GM13976 (cell line): ENCODE measurements around the gene ADRA1B.

ENCODE experiments used
- DNase-seq: peaks from one replicate; pipeline ENCODE4 v3.0.0; 2012; ENCODE audit warnings: low spot score
- in situ Hi-C: fragments of 300-500 bp; cut with MboI; formaldehyde crosslinking; loops from one replicate; pipeline ENCODE4 v1.12.0; 2022; ENCODE audit warnings: low sequenced_read_pairs, mixed read lengths, inconsistent platforms; ENCODE audit not compliant: unreplicated experiment
- TF ChIP-seq, protein P1 (sequence below): IDR thresholded peaks from 2 replicates; pipeline ENCODE4 v1.5.1; 2012; ENCODE audit warnings: borderline replicate concordance, mild to moderate bottlenecking; ENCODE audit not compliant: insufficient read depth; ENCODE audit errors: extremely low read depth, missing control alignments, control extremely low read depth

Gene ADRA1B

DNA sequence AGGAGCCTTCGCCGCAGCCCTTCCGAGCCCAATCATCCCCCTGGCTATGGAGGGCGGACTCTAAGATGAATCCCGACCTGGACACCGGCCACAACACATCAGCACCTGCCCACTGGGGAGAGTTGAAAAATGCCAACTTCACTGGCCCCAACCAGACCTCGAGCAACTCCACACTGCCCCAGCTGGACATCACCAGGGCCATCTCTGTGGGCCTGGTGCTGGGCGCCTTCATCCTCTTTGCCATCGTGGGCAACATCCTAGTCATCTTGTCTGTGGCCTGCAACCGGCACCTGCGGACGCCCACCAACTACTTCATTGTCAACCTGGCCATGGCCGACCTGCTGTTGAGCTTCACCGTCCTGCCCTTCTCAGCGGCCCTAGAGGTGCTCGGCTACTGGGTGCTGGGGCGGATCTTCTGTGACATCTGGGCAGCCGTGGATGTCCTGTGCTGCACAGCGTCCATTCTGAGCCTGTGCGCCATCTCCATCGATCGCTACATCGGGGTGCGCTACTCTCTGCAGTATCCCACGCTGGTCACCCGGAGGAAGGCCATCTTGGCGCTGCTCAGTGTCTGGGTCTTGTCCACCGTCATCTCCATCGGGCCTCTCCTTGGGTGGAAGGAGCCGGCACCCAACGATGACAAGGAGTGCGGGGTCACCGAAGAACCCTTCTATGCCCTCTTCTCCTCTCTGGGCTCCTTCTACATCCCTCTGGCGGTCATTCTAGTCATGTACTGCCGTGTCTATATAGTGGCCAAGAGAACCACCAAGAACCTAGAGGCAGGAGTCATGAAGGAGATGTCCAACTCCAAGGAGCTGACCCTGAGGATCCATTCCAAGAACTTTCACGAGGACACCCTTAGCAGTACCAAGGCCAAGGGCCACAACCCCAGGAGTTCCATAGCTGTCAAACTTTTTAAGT is 819 bp downstream of the ADRA1B start:
- DNase-seq: no peak
- in situ Hi-C loops: loop anchor here (10.0 kb wide), 1 partner anchor 472 kb away; no protein-coding TSS in a partner anchor
- TF ChIP-seq, protein P1, sequence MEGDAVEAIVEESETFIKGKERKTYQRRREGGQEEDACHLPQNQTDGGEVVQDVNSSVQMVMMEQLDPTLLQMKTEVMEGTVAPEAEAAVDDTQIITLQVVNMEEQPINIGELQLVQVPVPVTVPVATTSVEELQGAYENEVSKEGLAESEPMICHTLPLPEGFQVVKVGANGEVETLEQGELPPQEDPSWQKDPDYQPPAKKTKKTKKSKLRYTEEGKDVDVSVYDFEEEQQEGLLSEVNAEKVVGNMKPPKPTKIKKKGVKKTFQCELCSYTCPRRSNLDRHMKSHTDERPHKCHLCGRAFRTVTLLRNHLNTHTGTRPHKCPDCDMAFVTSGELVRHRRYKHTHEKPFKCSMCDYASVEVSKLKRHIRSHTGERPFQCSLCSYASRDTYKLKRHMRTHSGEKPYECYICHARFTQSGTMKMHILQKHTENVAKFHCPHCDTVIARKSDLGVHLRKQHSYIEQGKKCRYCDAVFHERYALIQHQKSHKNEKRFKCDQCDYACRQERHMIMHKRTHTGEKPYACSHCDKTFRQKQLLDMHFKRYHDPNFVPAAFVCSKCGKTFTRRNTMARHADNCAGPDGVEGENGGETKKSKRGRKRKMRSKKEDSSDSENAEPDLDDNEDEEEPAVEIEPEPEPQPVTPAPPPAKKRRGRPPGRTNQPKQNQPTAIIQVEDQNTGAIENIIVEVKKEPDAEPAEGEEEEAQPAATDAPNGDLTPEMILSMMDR: no peak

DNA sequence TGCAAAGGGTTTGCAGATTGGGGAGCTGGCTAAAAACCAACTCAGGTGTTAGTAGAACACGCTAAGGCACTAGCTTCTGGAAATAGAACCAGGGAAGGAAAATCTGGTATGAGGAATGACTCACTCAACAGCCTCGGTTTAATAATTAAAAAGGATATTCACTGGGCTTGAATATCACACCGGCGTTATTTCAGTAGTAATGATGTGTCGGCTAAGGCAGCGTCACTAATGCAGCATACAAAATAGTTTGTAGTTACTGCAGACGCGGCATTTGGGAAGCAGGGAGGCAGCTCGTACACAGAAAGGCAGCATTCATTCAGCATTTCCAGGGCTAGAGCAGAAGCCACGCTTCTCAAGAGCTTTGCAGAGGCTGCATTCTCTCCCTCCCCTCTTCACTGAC is 1.7 kb downstream of the ADRA1B start:
- DNase-seq: no peak
- in situ Hi-C loops: loop anchor here (10.0 kb wide), 1 partner anchor 473 kb away; no protein-coding TSS in a partner anchor

DNA sequence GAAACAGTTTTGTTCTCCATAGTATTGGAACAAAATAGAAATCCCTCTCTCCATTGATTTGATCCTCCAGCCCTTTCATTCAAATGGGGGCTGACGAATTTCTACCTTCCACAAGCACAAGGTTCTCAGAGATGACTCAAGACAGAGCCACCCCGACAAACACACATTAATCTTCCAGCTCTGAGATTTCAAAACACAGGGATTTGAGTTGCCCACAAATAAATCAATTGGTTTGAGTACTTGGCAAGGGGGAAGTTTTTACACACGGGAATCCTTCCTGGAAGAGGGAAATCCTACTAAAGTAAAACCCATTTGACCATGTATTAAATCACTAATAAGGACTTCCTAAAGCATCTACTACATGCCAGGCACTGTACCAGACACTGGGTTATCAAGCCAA is 5.4 kb downstream of the ADRA1B start:
- DNase-seq: no peak
- in situ Hi-C loops: no loop called here
- TF ChIP-seq, protein P1: no peak

More for the DNA sequence above, 1.7 kb downstream of the ADRA1B start:
- TF ChIP-seq, protein P1: no peak

DNA sequence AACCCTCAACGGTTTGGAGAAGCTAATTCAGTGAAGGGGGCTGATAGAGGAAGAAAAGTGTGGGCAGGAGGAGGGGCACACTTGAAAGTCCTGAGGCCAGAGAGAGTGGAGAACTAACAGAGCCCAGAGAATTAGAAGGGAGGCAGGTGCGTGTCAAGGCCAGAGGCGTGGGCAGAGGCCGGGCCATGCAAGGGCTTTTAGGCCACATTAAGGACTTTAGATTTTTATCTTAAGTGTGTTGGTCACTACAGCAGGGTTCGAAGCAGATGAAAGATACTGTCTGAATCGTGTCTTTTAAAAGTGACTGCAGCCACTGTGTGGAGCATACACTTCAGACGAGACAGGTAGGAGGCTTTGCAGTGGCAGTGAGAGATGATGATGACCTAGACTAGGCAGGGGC is 6.7 kb downstream of the ADRA1B start:
- DNase-seq: no peak
- in situ Hi-C loops: no loop called here
- TF ChIP-seq, protein P1: no peak

DNA sequence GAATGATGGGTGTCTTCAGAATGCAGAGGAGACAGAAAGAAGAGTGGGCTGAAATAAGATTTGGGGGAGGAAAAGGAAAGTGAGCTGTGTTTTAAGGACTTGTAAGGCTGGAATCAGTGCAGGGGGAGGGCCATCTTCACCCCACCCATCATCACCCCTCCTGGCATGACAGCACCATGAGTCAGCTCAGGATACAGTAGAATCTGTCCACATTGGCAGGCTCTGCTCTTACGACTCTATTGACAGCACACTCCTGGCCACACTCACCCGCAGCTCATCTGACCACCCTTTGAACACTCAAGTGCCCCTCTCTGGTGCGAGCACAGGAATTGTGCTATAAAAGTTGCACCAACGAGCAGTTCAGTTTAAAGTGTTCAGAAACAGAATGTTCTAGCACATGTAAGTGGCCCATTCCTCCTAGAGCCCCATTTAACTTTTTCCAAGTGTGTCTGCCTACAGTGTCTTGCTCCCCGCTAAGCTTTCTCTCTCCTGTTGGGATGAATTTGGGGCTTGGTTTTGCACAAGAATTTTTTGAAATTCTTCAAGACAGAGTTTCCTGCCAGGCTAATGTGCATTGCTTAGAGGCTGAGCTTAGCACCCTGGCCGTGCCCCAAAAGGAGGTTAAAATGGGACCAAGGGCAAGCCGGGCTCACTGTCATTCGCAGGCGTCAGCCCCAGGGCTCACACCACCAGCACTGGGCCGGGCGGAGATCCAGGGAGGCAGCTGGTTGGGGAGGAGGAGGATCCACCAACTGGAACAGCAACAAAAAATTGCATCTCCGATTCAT is 12.0 kb downstream of the ADRA1B start:
- TF ChIP-seq, protein P1: no peak
- DNase-seq: no peak
- in situ Hi-C loops: no loop called here

DNA sequence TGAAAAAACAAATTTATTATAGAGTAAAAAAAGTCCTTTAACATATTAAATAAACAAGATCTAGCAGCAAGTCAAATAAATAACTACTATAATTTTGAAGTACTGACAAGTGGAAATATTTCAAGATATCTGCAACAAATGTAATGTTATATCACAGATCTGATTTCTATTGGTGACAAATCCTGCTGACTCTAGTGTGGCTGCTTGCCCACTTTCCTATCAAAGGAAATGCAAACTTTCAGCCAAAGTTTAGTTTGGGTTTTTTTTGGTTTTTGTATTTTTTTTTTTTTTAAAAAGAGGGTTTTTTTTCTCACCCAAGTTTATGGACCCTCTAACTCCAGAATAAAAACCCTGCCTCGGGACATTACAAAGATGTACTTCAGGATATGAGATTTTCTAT is 12.9 kb downstream of the ADRA1B start:
- TF ChIP-seq, protein P1: no peak
- no peak for DNase-seq
- in situ Hi-C loops: no loop called here
